BLaER1 (cell line): ENCODE measurements around the gene DNAH17.

Source experiments
- H3K27ac ChIP-seq: shearing (Covaris generic); formaldehyde crosslinking; 2 replicates; pipeline ENCODE4 v1.8.1; 2022
- H3K27me3 ChIP-seq: shearing (Covaris generic); formaldehyde crosslinking; 2 replicates; pipeline ENCODE4 v1.8.1; 2022
- H3K36me3 ChIP-seq: shearing (Covaris generic); formaldehyde crosslinking; 2 replicates; pipeline ENCODE4 v1.8.1; 2022
- H3K4me1 ChIP-seq: shearing (Covaris generic); formaldehyde crosslinking; 2 replicates; pipeline ENCODE4 v1.8.1; 2022
- H3K4me2 ChIP-seq: shearing (Covaris generic); formaldehyde crosslinking; 2 replicates; pipeline ENCODE4 v1.8.1; 2022
- H3K4me3 ChIP-seq: shearing (Covaris generic); formaldehyde crosslinking; 2 replicates; pipeline ENCODE4 v1.8.1; 2022
- H3K9ac ChIP-seq: shearing (Covaris generic); formaldehyde crosslinking; 2 replicates; pipeline ENCODE4 v1.8.1; 2022
- H3K9me3 ChIP-seq: shearing (Covaris generic); formaldehyde crosslinking; 2 replicates; pipeline ENCODE4 v1.8.1; 2022
- H4K20me1 ChIP-seq: shearing (Covaris generic); formaldehyde crosslinking; 2 replicates; pipeline ENCODE4 v1.8.1; 2022
- Cebpa-rat ChIP-seq: shearing (Covaris generic); IDR thresholded peaks from 2 replicates; pipeline ENCODE4 v1.8.1; 2022

Gene DNAH17

GRCh38 chr17:78435330-78436005, 141.7 kb downstream of the DNAH17 start:
- no peak overlapping the region for H3K4me3 ChIP-seq
- peaks cover 35% of the 10 kb centered on the region for H3K4me1 ChIP-seq
- no peak overlapping the region for H3K27ac ChIP-seq
- no peaks in the 10 kb centered on the region for H4K20me1 ChIP-seq
- H3K27me3 ChIP-seq = no peaks in the 10 kb centered on the region
- no peaks in the 10 kb centered on the region for H3K9me3 ChIP-seq
- TF ChIP-seq Cebpa-rat = no peak
- no peaks in the 10 kb centered on the region for H3K36me3 ChIP-seq
- H3K4me2 ChIP-seq = no peak overlapping the region
- no peak overlapping the region for H3K9ac ChIP-seq

- no peak overlapping the region for H3K27ac ChIP-seq
- TF ChIP-seq Cebpa-rat = no peak
- H3K4me2 ChIP-seq = no peak overlapping the region
- H3K36me3 ChIP-seq = peaks cover 6% of the 10 kb centered on the region; the same call in 1 of the 2 replicates
- no peaks in the 10 kb centered on the region for H3K9me3 ChIP-seq
- no peak overlapping the region for H3K9ac ChIP-seq
- no peaks in the 10 kb centered on the region; the same call in 1 of the 2 replicates for H4K20me1 ChIP-seq
- H3K4me3 ChIP-seq = no peak overlapping the region
- no peaks in the 10 kb centered on the region for H3K27me3 ChIP-seq
- peaks cover 35% of the 10 kb centered on the region for H3K4me1 ChIP-seq
Observed at GRCh38 chr17:78434455-78435329, 142.5 kb downstream of the DNAH17 start.

- H3K36me3 ChIP-seq = peaks cover 15% of the 10 kb centered on the region
- H3K4me3 ChIP-seq = no peak overlapping the region
- no peaks in the 10 kb centered on the region for H3K9me3 ChIP-seq
- no peak for TF ChIP-seq Cebpa-rat
- no peaks in the 10 kb centered on the region; the same call in 1 of the 2 replicates for H4K20me1 ChIP-seq
- no peak overlapping the region for H3K4me2 ChIP-seq
- H3K27me3 ChIP-seq = no peaks in the 10 kb centered on the region
- no peak overlapping the region for H3K9ac ChIP-seq
- H3K27ac ChIP-seq = no peak overlapping the region
- peaks cover 35% of the 10 kb centered on the region for H3K4me1 ChIP-seq
Observed at GRCh38 chr17:78433780-78434335, 143.3 kb downstream of the DNAH17 start.

- H3K27ac ChIP-seq = no peak overlapping the region
- no peak for TF ChIP-seq Cebpa-rat
- no peaks in the 10 kb centered on the region; the same call in 1 of the 2 replicates for H4K20me1 ChIP-seq
- peaks cover 35% of the 10 kb centered on the region for H3K4me1 ChIP-seq
- H3K27me3 ChIP-seq = no peaks in the 10 kb centered on the region
- no peaks in the 10 kb centered on the region for H3K9me3 ChIP-seq
- peak overlapping the region; percentile 48 for H3K4me2 ChIP-seq
- H3K4me3 ChIP-seq = no peak overlapping the region
- H3K36me3 ChIP-seq = peaks cover 22% of the 10 kb centered on the region
- H3K9ac ChIP-seq = no peak overlapping the region
Observed at GRCh38 chr17:78433013-78433727, 144.0 kb downstream of the DNAH17 start.

- H4K20me1 ChIP-seq = no peaks in the 10 kb centered on the region; the same call in 1 of the 2 replicates
- H3K9me3 ChIP-seq = no peaks in the 10 kb centered on the region
- H3K36me3 ChIP-seq = peaks cover 28% of the 10 kb centered on the region
- no peaks in the 10 kb centered on the region for H3K27me3 ChIP-seq
- no peak overlapping the region for H3K9ac ChIP-seq
- no peak overlapping the region for H3K4me3 ChIP-seq
- no peak for TF ChIP-seq Cebpa-rat
- H3K27ac ChIP-seq = 0 out of 2 replicates have a peak overlapping the region, but pooled peaks have one; percentile 6
- peaks cover 35% of the 10 kb centered on the region for H3K4me1 ChIP-seq
- H3K4me2 ChIP-seq = peak overlapping the region; percentile 48
Observed at GRCh38 chr17:78432226-78433012, 144.8 kb downstream of the DNAH17 start.

- peaks cover 36% of the 10 kb centered on the region for H3K36me3 ChIP-seq
- H3K27ac ChIP-seq = no peak overlapping the region
- no peaks in the 10 kb centered on the region for H3K9me3 ChIP-seq
- H3K4me3 ChIP-seq = no peak overlapping the region
- TF ChIP-seq Cebpa-rat = no peak
- H3K4me2 ChIP-seq = no peak overlapping the region
- no peaks in the 10 kb centered on the region for H3K27me3 ChIP-seq
- peaks cover 35% of the 10 kb centered on the region for H3K4me1 ChIP-seq
- H4K20me1 ChIP-seq = no peaks in the 10 kb centered on the region; the same call in 1 of the 2 replicates
- no peak overlapping the region for H3K9ac ChIP-seq
Observed at GRCh38 chr17:78431692-78431958, 145.6 kb downstream of the DNAH17 start.

- no peak overlapping the region for H3K9ac ChIP-seq
Observed at GRCh38 chr17:78430892-78431691, 146.1 kb downstream of the DNAH17 start.

GRCh38 chr17:78429618-78429995, 147.6 kb downstream of the DNAH17 start:
- Histone ChIP-seq H3K4me1 (peaks cover 29% of the 10 kb centered on the region), H4K20me1 (peaks cover 10% of the 10 kb centered on the region; the same call in 1 of the 2 replicates), H3K36me3 (peaks cover 56% of the 10 kb centered on the region), H3K4me2 (no peak overlapping the region), H3K9ac (no peak overlapping the region), H3K4me3 (no peak overlapping the region), H3K27me3 (no peaks in the 10 kb centered on the region), H3K27ac (no peak overlapping the region), H3K9me3 (no peaks in the 10 kb centered on the region)
- no peak for TF ChIP-seq Cebpa-rat

More at GRCh38 chr17:78430892-78431691, 146.1 kb downstream of the DNAH17 start:
- Histone ChIP-seq H3K9me3 (no peaks in the 10 kb centered on the region), H4K20me1 (no peaks in the 10 kb centered on the region; the same call in 1 of the 2 replicates), H3K36me3 (peaks cover 41% of the 10 kb centered on the region), H3K4me2 (peak overlapping the region; percentile 18), H3K4me3 (no peak overlapping the region), H3K4me1 (peaks cover 35% of the 10 kb centered on the region), H3K27me3 (no peaks in the 10 kb centered on the region), H3K27ac (no peak overlapping the region)
- no peak for TF ChIP-seq Cebpa-rat
